Transverse colon (tissue), 4 donors: Measurements from ENCODE around the gene CEP76. TPM values are rescaled to one million over a fixed set of nuclear protein-coding genes. Genes with fewer than 3 reads are reported as not detected.
A peak's percentile ranks its signal among the peaks of the same experiment; 100 is the strongest.

Experiments
- DNase-seq: peaks from one replicate; pipeline ENCODE4 v3.0.0-alpha.2; 2019
- H3K27ac ChIP-seq, 4 donors: fragments of 200-600 bp; sonication (generic); 2 replicates each; pipeline ENCODE4 v1.5.1; 2016 to 2018; ENCODE audit warnings: inconsistent platforms in 4 of 4
- H3K27me3 ChIP-seq: fragments of 200-600 bp; sonication (generic); 2 replicates; pipeline ENCODE4 v1.5.1; 2017; ENCODE audit warnings: inconsistent platforms
- H3K36me3 ChIP-seq, 4 donors: fragments of 200-600 bp; sonication (generic); 2 replicates each; pipeline ENCODE4 v1.5.1; 2017 to 2019; ENCODE audit warnings: inconsistent platforms in 4 of 4
- H3K4me1 ChIP-seq, 4 donors: fragments of 200-600 bp; sonication (generic); 2 replicates each; pipeline ENCODE4 v1.5.1; 2017 to 2020; ENCODE audit warnings: inconsistent platforms in 4 of 4
- H3K4me3 ChIP-seq, 4 donors: fragments of 200-600 bp; sonication (generic); 1 replicate in 1 of 4; 2 replicates in 3 of 4; pipeline versions ENCODE4 v1.5.1 to v1.6.1; 2017 to 2019; ENCODE audit warnings: inconsistent platforms in 4 of 4
- H3K9me3 ChIP-seq, 2 donors: fragments of 200-600 bp; sonication (generic); 2 replicates each; pipeline ENCODE4 v1.5.1; 2017 to 2019; ENCODE audit warnings: inconsistent platforms in 2 of 2
- EP300 ChIP-seq: sonication (generic); formaldehyde crosslinking; IDR thresholded peaks from one replicate; pipeline ENCODE4 v1.6.1; 2017; ENCODE audit warnings: antibody characterized with exemption, low read depth
- POLR2A ChIP-seq: fragments of 450-650 bp; IDR thresholded peaks from one replicate; pipeline ENCODE4 v1.6.1; 2016; ENCODE audit warnings: antibody characterized with exemption, mild to moderate bottlenecking, moderate library complexity
- POLR2AphosphoS5 ChIP-seq, 3 donors: sonication (generic); formaldehyde crosslinking; IDR thresholded peaks; one replicate each; pipeline ENCODE4 v1.6.1; 2016; ENCODE audit warnings: antibody characterized with exemption in 3 of 3
- WGBS, 2 donors: methylation state at CpG; one replicate each; pipeline ENCODE4 v1.1.5; 2018; ENCODE audit warnings: low coverage in 1 of 2; 5-methylcytosine and 5-hydroxymethylcytosine counted together
- in situ Hi-C, 4 donors: fragments of 200-750 bp; cut with MboI; loops; one replicate each; pipeline versions ENCODE4 v1.15.0 to v1.15.1; 2017; ENCODE audit warnings: low sequenced_read_pairs in 3 of 4, low pct_ligation_motif_present in 1 of 4, low pct_unique_long_range_greater_than_20kb in 1 of 4
- intact Hi-C: fragments of 100-400 bp; cut with DNase I; formaldehyde crosslinking; loops from one replicate; pipeline ENCODE4 v1.15.1; 2023; ENCODE audit warnings: low total_unique reads
- total RNA-seq, 4 donors: library from RNA; depleted of rRNA; stranded (reverse); fragments of >200 nt; gene quantifications; one replicate each; pipeline ENCODE4 v1.1.0, GENCODE V29; 2016
- TF ChIP-seq, protein P1 (sequence below), 5 experiments: fragments of 200-600 bp in 3 of 5; fragments of 450-650 bp in 2 of 5; sonication (generic) in 3 of 5; IDR thresholded peaks; 1 replicate in 2 of 5; 2 replicates in 3 of 5; pipeline ENCODE4 v1.5.1; 2016 to 2017; ENCODE audit warnings: antibody characterized with exemption in 5 of 5, inconsistent platforms in 3 of 5, mild to moderate bottlenecking in 2 of 5, moderate library complexity in 1 of 5

CEP76 gene
- total RNA-seq = 10 to 100 TPM in 1 of 4 donors, 1 to 10 TPM in 3; 7.6 to 23.7 (median 9.0) TPM

DNA sequence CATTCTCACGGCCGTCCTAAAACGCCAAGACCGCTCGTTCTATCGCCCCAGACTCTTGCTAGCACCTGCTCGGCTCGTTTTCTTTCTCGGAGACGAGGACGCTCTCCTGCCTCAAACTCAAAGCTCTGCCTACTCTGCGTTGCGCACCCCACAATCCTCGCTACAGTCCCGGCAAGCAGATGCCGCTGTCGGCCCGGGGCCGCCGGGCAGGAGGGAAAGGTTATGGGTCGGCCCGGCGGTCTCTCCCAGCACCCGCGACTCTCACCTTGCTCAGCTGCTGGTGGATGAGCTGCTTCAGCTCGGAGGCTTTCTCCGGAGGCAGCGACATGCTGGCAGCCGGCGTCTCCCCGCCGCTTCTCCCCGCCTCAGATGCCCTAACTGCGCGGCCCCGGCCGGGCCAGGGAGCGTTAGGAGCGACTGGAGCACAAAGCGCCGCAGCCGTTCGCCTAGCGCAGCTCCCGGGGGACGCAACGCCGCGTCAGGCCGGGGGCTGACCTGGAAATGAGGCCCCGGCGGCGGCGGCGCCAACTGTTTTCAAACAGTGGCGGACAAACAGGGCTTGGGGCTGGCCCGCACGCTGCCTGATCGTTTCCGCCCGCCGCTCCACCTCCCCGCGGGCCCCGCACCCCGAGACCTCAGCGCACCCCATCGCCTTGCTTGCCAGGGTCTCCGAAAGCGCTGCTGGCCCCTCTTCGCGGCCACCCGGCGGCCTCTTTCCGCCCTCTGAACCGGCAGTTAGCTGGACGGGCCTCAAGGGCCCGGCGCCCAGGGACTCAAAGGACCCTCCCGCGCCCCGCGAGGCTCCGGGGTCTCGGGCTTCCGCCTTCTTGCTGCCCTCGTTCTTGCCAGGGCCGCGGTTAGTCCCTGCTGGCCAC lies at the start of gene CEP76, which contains the start of gene PSMG2:
Gene CEP76, minus strand, starts transcription at position 503 of the 875 bp plus-strand sequence. Its CDS starts 175 bp downstream, at position 328.
Gene PSMG2, plus strand, starts transcription at position 822 of the 875 bp plus-strand sequence. CDS start 66 bp downstream, outside the sequence.
- H3K36me3 ChIP-seq = peaks cover 0 to 18% (median 3%) of the 10 kb centered on the region in 4 donors
- intact Hi-C loops = no loop called here
- peak within 1 kb of the TSS; percentile 94 to 98 (median 96) for H3K27ac ChIP-seq
- DNase-seq = peak; percentile 89
- 0 to 1% methylated on average over 2 to 72 of the region's 89 CpGs for WGBS, 2 donors
- H3K4me1 ChIP-seq = peaks cover 7 to 33% (median 23%) of the 10 kb centered on the region in 4 donors
- H3K9me3 ChIP-seq = no peaks in the 10 kb centered on the region
- peak; percentile 91 for TF ChIP-seq POLR2A
- no peak for TF ChIP-seq EP300
- peak; percentile 86 to 90 (median 86) for TF ChIP-seq POLR2AphosphoS5 (IDR thresholded peaks at IDR 0.05)
- in situ Hi-C loops = no loop called here
- H3K27me3 ChIP-seq = no peaks in the 10 kb centered on the region
- H3K4me3 ChIP-seq = peak within 1 kb of the TSS; percentile 62 to 97 (median 86)

DNA sequence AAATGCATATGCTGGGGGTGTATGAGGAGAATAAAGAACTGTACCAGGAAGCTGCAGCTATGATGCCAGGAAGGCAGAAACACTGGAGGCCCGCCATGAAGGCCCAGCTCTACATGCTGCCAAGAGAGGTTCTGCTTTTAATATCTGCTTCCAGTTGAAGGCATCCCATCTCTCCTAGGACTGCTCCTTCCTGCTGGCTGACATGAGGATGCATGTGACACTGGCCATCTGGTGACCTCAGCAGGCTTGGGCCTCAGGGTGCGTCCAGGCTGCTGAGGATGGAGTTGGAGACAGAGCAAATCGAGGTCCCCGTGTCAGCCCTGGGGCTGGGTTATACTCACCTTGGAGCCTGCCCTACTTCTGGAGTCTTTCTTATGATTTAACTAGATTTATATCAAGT lies 49.4 kb upstream of the CEP76 start:
- Histone ChIP-seq H3K9me3 (no peaks in the 10 kb centered on the region), H3K27me3 (no peaks in the 10 kb centered on the region), H3K36me3 (no peaks in the 10 kb centered on the region), H3K4me3 (no peak overlapping the region), H3K27ac (no peak overlapping the region), H3K4me1 (no peaks in the 10 kb centered on the region)
- intact Hi-C loops = no loop called here
- no peak for DNase-seq
- WGBS, 2 donors = 84% methylated on average over 4 of the region's 4 CpGs; no CpG with 5 or more reads in 1 of the 2 donors
- no peak for TF ChIP-seq POLR2AphosphoS5 (IDR thresholded peaks at IDR 0.05)
- TF ChIP-seq POLR2A = no peak
- TF ChIP-seq EP300 = no peak
- TF ChIP-seq, protein P1, sequence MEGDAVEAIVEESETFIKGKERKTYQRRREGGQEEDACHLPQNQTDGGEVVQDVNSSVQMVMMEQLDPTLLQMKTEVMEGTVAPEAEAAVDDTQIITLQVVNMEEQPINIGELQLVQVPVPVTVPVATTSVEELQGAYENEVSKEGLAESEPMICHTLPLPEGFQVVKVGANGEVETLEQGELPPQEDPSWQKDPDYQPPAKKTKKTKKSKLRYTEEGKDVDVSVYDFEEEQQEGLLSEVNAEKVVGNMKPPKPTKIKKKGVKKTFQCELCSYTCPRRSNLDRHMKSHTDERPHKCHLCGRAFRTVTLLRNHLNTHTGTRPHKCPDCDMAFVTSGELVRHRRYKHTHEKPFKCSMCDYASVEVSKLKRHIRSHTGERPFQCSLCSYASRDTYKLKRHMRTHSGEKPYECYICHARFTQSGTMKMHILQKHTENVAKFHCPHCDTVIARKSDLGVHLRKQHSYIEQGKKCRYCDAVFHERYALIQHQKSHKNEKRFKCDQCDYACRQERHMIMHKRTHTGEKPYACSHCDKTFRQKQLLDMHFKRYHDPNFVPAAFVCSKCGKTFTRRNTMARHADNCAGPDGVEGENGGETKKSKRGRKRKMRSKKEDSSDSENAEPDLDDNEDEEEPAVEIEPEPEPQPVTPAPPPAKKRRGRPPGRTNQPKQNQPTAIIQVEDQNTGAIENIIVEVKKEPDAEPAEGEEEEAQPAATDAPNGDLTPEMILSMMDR (IDR thresholded peaks at IDR 0.05) = no peak
- in situ Hi-C loops = loop anchor here in 1 of 4 donors (10.0 kb wide), 1 partner anchor 63 kb away; no protein-coding TSS in a partner anchor

GRCh38 chr18:12751503-12751884 lies 49.0 kb upstream of the CEP76 start:
- in situ Hi-C loops = loop anchor here in 1 of 4 donors (10.0 kb wide), 1 partner anchor 63 kb away; no protein-coding TSS in a partner anchor
- intact Hi-C loops = no loop called here
- H3K36me3 ChIP-seq = no peaks in the 10 kb centered on the region
- H3K4me3 ChIP-seq = no peak overlapping the region
- no peak for DNase-seq
- WGBS, 2 donors = 91 to 95% methylated on average over 3 to 5 of the region's 5 CpGs
- H3K27me3 ChIP-seq = no peaks in the 10 kb centered on the region
- H3K4me1 ChIP-seq = no peaks in the 10 kb centered on the region
- TF ChIP-seq, protein P1 (IDR thresholded peaks at IDR 0.05) = no peak
- no peak for TF ChIP-seq EP300
- no peak for TF ChIP-seq POLR2A
- no peak for TF ChIP-seq POLR2AphosphoS5 (IDR thresholded peaks at IDR 0.05)
- H3K9me3 ChIP-seq = no peaks in the 10 kb centered on the region
- H3K27ac ChIP-seq = no peak overlapping the region

DNA sequence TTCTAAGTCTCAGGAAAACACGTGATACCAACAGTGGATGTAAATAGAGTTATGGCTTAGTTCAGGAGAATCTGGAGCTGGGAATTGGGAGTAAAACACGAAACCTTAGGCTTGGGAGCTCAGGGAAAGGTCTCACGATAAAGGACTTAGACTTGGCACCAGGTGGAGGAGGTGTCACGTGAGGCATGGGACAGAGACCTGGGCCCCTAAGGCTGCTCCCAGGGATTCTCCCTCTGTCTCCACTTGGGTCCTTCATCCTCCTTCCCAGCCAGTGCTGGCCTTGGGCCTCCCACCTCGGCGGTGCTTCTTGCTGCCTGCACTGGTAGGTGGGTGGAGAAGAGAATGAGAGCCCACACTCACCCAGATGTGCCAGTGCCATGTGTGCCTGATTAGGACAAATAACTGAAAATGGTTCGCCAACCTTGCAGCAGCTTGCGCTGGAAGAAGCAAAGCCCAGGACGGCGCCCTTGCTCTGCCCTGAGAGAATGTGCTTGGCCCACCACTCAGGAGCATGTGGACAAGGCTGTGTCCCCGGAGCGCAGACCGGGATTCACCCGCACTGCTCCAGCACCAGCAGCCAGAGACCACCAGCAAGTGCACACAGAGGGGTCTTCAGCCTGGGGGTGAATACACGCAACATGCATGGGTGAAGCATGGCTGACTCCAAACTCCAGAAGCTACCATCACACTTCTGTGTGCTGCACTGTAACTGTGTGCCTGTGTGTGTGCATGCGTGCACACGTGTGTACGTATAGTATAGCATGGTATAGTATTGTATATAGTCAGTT lies 48.4 kb upstream of the CEP76 start:
- Histone ChIP-seq H3K9me3 (no peaks in the 10 kb centered on the region), H3K4me3 (no peak overlapping the region), H3K27ac (no peak overlapping the region), H3K36me3 (no peaks in the 10 kb centered on the region), H3K4me1 (no peaks in the 10 kb centered on the region), H3K27me3 (no peaks in the 10 kb centered on the region)
- TF ChIP-seq POLR2A = no peak
- TF ChIP-seq, protein P1 (IDR thresholded peaks at IDR 0.05) = no peak
- no peak for TF ChIP-seq EP300
- no peak for TF ChIP-seq POLR2AphosphoS5 (IDR thresholded peaks at IDR 0.05)
- in situ Hi-C loops = loop anchor here in 1 of 4 donors (10.0 kb wide), 1 partner anchor 64 kb away; no protein-coding TSS in a partner anchor
- intact Hi-C loops = no loop called here
- 40 to 91% methylated on average over 1 to 13 of the region's 18 CpGs for WGBS, 2 donors
- DNase-seq = no peak
